GOT3 (cell line): Measurements from ENCODE around the gene OXA1L.
"Not testable (repeated sequence)": the region's sequence is repeated elsewhere in the genome, so short reads cannot be mapped to it uniquely, and the experiment has no call there.

Experiments
- DNase-seq: peaks from one replicate; lab custom pipeline; 2025; ENCODE audit warnings: mixed read lengths; lab: John Stamatoyannopoulos, UW

OXA1L gene

DNA sequence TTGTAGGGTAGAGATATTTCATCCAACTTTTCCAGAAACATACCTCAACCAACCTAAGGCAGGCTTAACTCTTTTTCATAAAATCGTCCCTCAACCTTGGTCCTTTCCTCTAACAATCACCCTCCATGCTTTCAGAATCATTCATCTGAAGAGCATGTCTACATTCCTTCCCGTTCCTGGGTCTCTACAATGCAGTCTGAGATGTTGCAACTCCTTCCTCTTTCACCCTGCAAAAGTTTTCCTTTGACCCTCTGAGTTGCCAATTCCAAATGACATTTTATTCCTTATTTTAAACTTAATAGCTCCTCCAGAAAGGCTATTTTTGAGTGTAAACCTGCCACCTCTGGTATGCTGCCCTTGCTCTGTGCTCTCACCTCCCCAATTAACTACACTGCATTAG lies 32.0 kb downstream of the OXA1L start:
- DNase-seq: no peak

DNA sequence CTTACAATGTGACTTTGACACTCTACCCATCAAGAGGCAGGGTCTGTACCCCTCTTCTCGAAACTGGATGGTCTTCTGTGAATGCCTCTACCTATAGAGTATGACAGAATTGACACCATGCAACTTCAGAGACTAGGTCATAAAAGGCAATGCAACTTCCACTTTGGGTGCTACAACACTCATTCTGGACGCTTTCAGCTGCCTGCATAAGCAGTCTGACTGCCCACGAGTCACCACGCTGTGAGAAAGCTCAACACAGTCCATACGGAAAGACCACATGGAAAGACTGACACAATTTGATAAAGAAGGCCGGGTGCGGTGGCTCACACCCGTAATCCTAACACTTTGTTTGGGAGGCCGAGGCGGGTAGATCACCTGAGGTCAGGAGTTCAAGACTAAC lies 33.9 kb downstream of the OXA1L start:
- DNase-seq: no peak

DNA sequence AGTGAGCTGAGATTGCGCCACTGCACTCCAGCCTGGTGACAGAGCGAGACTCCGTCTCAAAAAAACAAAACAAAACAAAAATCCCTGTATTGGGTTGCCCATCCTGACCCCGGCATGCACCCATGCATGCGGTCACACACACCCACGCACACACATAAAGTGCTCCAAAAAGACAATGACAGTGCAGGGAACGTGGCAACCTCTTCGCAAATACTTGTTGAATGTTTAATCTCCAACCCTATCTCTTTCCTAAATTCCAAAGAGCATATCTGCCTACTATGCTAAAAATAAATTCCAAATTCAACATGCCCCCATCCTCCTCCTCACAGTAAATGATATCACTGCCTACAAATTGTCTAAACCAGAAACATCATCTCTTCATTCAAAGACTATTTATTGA lies 35.2 kb downstream of the OXA1L start:
- DNase-seq: no peak

DNA sequence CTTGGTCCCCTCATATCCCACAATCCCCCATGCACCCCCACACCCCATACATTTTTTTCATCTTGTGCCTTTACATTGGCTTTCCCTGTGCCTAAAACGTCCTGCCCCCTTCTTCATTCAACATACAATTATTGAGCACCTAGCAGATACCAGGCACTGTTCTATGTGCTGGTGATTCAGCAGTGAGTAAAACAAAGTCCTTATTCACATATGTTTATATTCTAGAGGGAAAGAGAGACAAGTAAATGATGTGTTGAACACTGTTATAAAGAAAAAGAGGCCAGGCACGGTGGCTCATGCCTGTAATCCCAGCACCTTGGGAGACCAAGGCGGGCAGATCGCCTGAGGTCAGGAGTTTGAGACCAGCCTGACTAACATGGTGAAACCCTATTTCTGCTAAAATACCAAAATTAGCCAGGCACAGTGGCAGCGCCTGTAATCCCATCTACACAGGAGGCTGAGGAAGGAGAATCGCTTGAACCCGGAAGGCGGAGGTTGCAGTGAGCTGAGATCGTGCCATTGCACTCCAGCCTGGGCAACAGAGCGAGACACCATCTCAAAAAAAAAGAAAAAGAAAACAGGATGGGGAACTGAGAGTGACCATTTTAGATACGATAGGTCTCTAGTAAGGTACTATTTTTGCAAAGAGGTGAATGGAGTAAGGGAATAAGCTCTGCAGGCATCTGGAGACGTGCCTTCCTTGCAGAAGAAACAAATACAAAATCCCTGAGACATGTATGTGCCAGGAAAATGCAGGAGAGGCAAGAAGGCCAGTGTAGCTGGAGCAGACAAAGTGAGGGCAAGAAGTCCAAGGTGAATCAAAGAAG lies 36.6 kb downstream of the OXA1L start:
- DNase-seq: no peak

DNA sequence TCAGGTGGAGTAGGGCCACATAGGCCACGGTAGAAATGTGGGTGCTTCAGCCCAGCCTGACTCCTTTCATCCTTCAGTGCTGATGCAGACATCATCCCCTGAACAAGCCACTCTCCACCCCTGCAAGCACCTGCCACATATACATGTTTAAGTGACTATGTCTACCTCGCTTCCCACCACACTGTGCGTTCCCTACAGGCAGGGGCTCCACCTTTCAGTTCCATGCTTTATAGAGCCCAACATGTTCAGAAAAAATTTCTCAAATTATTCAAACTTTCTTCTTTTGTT lies 37.1 kb downstream of the OXA1L start:
- DNase-seq: no peak

DNA sequence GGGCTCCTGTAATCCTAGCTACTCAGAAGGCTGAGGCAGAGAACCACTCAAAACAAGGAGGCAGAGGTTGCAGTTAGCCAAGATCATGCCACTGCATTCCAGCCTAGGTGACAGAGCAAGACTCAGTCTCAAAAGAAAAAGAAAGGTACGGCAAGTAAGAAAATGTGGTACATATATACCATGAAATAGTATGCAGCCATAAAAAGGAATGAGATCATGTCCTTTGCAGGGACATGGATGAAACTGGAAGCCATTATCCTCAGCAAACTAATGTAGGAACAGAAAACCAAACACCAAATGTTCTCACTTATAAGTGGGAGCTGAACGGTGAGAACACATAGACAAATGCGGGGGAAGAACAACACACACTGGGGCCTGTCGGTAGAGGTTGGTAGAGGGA lies 38.7 kb downstream of the OXA1L start:
- not testable (repeated sequence) for DNase-seq

DNA sequence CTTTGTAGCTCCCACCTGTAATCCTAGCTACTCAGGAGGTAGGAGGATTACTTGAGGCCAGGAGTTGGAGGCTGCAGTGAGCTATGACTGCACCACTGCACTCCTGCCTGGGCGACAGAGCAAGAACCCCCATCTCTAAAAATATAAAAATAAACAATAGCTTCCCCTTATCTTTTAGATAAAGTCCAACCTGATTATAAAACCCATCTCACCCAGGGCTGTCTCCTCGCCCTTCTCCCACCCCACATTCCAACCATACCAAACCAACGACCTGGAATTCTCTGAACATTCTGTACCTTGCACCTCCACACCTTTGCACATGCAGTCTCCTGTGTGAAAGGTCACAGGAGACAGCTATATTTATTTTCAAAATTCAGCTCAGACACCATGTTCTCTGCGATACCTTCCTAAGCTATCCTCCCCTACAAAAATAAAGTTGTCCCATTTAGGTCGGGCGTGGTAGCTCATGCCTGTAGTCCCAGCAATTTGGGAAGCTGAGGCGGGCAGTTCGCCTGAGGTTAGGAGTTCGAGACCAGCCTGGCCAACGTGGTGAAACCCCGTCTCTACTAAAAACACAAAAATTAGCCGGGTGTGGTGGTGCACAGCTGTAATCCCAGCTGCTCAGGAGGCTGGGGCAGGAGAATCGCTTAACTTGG lies 41.1 kb downstream of the OXA1L start:
- DNase-seq: no peak

DNA sequence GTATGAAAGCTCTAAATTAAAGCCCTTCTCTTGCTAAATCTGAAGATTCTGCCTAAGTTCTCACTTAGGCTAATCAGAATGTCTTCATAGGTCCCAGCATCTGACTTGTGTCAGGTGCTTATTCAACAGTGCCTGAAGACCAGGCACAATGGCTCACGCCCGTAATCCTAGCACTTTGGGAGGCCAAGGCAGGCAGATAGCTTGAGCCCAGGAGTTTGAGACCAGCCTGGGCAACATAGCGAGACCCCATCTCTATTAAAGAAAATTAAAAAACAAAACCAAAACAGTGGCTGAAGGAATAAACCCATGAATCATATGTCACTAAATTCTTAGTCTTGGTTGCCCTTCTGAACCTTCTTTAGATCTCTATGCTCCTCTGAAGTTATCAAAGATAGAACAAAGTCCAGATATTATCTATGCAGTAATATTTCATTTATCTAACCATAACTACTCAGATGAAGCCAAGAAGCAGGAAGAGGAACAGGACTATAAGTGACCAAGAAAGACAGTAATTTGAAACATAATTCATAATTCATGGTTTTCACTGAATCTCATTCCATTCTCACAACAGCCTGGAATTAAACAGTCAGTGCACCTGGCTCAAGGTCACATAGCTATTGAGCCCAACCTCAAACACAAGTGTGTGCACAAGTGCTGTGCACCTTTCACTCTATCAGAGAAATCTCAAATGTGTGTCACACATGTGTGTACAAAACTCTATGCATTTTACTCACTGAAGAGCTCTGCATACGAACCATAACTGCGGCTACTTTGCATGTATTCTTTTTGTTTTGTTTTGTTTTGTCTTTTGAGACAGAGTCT lies 42.1 kb downstream of the OXA1L start:
- DNase-seq: no peak

DNA sequence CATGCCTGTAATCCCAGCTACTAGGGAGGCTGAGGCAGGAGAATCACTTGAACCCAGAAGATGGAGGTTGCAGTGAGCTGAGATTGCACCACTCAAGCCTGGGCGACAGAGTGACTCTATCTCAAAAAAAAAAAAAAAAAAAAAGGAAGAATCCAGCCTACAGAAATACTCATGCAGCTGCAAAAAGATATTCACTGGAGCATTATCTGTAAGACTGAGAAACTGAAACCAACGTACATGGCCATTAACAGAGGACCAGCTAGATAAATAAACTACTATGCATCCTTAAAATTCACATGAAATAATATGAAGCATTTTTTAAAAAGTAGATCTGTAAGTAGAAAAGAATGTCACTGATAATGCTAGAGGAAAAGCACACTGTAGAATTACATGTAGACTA lies 45.2 kb downstream of the OXA1L start:
- no peak for DNase-seq

DNA sequence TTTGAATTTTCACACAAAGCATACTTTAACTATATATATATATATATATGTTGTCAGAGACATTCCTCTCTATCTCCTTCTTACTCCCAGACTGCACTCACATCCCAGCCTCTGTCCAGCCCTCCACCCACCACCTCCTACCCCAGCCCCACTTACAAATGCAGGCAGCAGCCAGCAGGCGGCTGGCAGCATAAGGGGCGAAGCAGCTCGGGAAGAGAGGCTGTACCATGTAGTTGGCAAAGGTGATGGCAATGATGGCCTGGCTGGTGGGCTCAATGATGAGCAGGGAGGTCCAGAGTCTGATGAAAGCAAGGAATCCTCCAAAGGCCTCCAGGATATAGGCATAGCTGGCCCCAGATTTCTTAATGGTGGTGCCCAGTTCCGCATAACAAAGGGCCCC lies 46.3 kb downstream of the OXA1L start:
- no peak for DNase-seq

DNA sequence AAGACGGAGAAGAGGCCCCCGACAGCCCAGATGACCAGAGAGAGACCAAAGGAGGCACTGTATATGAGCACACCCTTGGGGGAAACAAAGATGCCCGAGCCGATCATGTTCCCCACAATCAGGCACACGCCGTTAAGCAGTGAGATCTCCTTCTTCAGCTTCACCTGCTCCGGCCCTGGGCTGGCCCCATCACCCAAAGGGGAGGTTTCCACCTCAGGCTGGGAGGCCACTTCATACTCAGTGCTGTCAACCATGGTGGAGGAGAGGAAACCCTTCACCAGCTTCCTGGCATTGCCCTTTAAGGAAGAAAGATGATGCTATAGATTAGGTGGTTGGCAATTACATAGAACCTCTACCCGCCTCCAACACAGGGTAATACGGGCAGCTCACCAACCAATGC lies 46.7 kb downstream of the OXA1L start:
- no peak for DNase-seq

DNA sequence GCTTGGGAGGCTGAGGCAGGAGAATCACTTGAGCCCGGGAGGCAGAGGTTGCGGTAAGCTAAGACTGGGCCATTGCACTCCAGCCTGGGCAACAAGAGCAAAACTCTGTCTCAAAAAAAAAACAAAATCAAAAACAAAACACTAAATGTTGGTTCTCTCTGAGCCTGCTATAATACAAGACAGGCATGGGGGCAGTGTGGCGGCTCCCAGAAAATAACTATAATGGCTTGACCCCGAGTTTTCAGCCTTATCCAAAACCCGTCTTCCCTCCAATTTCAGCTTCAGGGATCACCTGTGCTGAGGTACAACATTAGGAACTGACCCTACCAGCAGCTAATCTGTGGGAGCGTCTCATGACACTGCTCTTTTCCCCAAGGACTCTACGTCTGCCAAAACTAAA lies 47.9 kb downstream of the OXA1L start:
- no peak for DNase-seq

DNA sequence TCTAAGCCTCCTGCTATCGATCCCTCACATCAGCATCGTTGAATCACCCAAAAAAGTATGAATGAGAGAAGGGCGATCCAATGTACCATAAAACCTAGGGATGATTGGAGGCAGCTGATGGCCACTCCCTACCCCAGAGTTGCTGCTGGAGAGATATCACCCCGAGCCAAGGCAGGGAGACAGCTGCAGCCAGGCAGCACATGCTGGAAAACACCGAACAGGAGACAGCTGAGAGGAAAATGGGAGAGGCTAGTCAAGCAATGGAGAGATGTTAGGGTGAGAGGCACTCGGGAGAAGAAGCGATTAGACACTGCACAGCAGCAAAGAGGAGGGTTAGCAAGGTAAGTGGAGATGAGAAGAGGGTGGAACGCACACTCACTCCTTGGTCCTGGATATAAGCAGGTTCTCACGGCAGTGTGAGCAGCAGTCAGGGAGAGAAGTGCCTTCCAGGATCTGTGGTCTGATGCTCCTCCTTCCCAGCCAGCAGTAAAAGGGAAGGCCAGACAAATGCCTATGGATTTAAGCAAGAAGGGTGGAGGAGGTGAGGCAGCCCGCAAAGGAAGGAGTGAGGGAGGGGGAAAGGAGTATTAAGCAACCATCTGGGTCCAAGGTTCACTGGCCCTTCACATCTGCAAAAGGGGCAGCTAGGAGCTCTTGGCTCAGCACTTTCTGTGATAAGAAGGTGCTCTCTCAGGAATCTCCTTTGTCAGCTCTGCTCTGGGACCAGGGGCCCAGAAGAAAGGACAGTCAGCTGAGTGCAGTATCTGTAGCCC lies 48.6 kb downstream of the OXA1L start, which contains the start of gene SLC7A7:
Gene SLC7A7 (minus strand): TSS at position 495 of the 773 bp plus-strand sequence. CDS start 2,037 bp downstream, outside the sequence.
- no peak for DNase-seq

DNA sequence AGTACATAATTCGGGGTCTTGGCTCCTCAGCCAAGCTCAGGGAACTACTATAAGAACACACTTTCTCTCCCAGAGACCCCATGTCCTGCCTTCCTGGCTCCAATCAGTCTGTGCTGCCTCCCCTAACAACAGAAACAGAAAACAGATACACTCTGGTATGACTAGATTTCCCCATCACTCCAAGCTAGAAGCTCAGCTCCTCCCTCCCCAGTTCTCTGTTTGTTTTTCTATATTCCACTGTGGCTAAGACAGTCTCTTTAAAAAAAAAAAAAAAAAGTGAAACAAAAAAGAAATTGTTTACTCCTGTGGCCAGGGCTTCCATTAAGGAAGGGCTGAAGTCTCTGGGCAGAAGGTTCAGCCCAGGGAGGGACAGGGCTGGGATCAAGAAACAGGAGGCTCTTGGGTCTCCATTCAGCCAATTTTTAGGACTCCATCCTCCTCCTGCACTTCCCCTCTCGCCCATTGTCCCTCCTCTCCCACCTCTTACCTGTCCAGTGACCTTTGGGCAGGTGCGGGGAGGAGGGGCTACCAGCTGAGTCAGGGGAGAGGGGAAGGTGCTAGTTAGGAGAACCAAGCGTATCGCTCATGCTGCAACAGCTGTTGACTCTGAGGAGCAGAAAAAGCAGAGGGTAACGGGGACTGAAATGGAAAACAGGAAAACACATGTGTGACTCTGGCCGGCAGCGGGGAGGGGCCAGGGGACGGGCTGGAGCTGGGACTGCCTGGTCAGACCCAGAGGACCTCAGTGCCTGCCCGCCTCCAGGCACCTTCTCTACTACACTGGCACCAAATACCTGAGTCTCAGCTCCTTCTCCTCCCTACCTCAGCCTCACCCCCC lies 52.9 kb downstream of the OXA1L start:
- DNase-seq: no peak

DNA sequence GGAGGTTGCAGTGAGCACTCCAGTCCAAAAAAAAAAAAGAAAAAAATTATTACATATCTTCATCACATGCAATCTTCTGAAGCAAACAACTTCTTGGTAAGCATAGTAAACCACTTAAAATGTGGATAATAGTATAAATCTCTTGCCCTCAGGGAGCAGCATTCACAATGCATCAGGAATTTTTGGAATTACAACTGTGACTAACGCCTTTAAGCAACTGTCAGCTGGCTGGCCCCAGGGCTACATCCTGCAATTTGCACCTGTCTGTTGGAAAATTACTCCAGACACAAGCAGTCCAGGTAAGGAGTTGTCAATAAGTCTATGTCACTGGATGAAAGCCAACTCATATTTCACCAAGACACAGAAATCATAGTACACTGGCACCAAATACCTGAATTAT lies 54.2 kb downstream of the OXA1L start:
- no peak for DNase-seq

DNA sequence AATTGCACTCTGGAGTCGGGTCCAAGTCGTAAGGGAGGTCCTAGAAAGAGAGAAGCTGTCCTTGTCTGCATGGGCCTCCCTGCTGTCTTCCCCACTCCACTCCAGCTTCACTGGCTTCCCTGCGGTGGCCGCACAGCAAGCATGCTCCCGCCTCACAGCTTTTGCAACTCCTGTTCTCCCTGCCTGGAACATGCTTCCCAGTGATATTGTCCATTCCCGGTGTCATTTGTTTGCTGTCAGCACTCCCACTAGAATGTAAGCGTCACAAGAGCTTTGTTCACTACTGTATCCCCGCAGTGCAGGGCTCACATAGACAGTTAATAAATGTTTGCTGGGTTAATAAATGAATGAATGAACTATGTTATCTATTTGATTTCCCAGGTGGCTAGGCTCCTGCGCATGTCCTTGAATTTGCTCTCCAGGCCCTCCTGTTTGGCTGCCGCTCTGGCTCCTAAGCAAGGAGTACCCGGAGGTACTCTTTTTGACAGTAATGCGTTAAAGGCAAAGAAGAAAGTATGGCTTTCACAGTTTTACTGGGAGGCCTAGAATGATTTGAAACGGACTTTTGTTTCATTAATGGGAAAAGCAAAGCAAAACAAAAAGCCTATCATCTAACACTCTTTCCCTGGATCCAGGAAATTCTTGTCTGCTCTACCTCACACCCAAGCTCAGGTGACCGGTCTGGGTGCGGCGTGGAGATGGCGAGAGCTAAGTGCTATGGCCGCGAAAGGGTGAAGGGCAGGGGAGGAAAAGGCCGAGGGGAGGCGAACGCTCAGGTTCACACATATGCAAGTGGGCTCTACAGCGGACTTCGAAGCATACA lies 54.9 kb downstream of the OXA1L start:
- no peak for DNase-seq

DNA sequence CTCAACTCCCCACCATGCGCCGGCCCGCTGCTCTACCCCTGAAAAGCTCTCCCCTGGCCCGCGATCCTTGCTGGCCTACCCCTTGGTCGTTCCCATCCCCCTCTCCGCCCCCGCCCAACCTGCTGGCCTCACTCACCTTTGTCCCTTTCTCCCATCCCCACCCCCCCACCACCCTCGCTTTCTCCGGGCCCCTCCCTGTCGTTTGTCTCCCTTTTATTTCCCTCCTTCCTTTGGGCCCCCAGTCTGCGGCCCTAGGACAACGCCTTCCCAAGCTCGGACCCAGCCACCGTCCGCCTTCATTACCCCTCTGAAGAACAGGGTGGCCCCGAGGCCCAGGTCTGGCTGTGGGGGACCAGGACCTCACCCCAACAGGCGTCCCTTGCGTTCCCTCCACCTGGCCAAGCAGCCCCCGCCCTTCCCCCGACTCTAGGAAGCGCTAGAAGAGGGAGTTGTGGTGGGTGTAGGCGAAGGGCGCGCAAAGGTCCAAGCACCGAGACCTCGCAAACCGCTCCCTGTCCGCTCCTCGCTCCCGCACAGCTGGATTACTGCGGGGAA lies 55.6 kb downstream of the OXA1L start:
- DNase-seq: no peak
